ENCODE data around the gene NEAT1.
"Not testable (repeated sequence)": the region's sequence is repeated elsewhere in the genome, so short reads cannot be mapped to it uniquely, and the experiment has no call there.

NEAT1 gene

GRCh38 chr11:65411681-65412070 is 10.9 kb upstream of the NEAT1 start:
- no peak for DNase-seq

GRCh38 chr11:65412271-65413076 is 10.1 kb upstream of the NEAT1 start:
- DNase-seq = no peak

- DNase-seq = not testable (repeated sequence)
These were observed 9.4 kb upstream of the NEAT1 start for GRCh38 chr11:65413077-65413664.

- no peak for DNase-seq
These were observed 7.7 kb upstream of the NEAT1 start for GRCh38 chr11:65414776-65415498.

- DNase-seq = no peak
These were observed 6.9 kb upstream of the NEAT1 start for GRCh38 chr11:65415499-65416340.

GRCh38 chr11:65416341-65416824 is 6.2 kb upstream of the NEAT1 start:
- no peak for DNase-seq

- no peak for DNase-seq
These were observed 5.5 kb upstream of the NEAT1 start for GRCh38 chr11:65416841-65417701.

GRCh38 chr11:65417702-65418430 is 4.7 kb upstream of the NEAT1 start:
- DNase-seq = no peak

- DNase-seq = no peak
These were observed 4.2 kb upstream of the NEAT1 start for GRCh38 chr11:65418431-65418680.

- peak; percentile 81 for DNase-seq
These were observed 3.7 kb upstream of the NEAT1 start for GRCh38 chr11:65418681-65419459.

- DNase-seq = no peak
These were observed 3.2 kb upstream of the NEAT1 start for GRCh38 chr11:65419460-65419771.

GRCh38 chr11:65419772-65420481 is 2.7 kb upstream of the NEAT1 start:
- peak; percentile 17 for DNase-seq

- no peak for DNase-seq
These were observed 2.1 kb upstream of the NEAT1 start for GRCh38 chr11:65420506-65420905.

- peak; percentile 58 for DNase-seq
These were observed 1.4 kb upstream of the NEAT1 start for GRCh38 chr11:65420979-65421793.

- no peak for DNase-seq
These were observed 585 bp upstream of the NEAT1 start for GRCh38 chr11:65421794-65422632.

GRCh38 chr11:65423516-65424204 is 1.1 kb downstream of the NEAT1 start:
- DNase-seq = no peak
